ENCODE results near the gene ATP6V0E1.

DNA sequence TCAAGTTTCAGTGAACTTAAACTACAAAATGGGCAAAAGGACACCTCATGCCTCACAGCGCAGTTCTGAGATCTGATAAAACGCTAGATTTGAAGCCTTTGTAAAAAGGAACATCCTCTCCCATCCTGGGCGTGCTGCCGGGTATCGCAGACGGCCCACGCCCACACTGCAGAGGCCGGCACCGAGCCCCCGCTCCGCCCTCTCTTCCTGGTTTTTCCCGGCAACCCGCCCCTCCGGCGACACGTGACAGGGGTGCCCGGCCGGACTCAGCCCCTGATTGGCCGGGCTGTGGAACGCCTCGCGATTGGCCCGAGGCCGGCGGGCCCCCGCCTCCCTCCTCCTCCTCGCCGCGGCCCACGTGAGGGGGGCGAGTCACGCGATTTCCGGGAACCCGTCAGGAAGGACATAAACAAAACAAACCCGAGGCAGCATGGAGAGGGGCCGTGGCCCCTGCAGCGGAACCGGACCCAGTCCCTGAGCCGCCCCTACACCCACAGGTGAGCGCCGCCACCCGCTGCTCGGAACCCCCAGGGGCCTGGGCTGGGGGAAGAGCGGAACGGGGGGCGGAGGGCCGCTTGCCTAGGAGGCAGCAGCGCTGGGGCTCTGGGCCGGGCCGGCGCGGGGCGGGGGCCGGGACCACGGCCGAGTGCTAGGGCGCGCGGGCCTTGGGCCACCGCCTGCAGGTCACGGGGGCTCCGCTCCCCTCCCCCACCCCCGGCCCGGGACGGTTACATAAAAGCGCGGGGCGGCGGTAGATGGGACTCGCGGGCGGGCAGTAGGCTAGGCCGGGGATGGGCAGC is 72.6 kb downstream of the ATP6V0E1 start, which contains the start of gene CREBRF:
- TF ChIP-seq, protein P1, sequence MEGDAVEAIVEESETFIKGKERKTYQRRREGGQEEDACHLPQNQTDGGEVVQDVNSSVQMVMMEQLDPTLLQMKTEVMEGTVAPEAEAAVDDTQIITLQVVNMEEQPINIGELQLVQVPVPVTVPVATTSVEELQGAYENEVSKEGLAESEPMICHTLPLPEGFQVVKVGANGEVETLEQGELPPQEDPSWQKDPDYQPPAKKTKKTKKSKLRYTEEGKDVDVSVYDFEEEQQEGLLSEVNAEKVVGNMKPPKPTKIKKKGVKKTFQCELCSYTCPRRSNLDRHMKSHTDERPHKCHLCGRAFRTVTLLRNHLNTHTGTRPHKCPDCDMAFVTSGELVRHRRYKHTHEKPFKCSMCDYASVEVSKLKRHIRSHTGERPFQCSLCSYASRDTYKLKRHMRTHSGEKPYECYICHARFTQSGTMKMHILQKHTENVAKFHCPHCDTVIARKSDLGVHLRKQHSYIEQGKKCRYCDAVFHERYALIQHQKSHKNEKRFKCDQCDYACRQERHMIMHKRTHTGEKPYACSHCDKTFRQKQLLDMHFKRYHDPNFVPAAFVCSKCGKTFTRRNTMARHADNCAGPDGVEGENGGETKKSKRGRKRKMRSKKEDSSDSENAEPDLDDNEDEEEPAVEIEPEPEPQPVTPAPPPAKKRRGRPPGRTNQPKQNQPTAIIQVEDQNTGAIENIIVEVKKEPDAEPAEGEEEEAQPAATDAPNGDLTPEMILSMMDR (IDR thresholded peaks at IDR 0.05), result no peak
- peak; percentile 96 to 100 (median 97) for TF ChIP-seq POLR2AphosphoS5 (IDR thresholded peaks at IDR 0.05)

All from breast epithelium (tissue), 3 donors.